HG03575 (cell line): ENCODE data around the gene CD209.

Experiments used
- ATAC-seq: cut with Tn5 transposase; IDR thresholded peaks from one replicate; pipeline ENCODE4 v1.9.1; 2021; ENCODE audit not compliant: unreplicated experiment, insufficient number of reproducible peaks, low FRiP score; ENCODE audit errors: extremely low read depth

CD209 gene

GRCh38 chr19:7718668-7719067 lies 28.7 kb downstream of the CD209 start:
- no peak for ATAC-seq

GRCh38 chr19:7716762-7717161 lies 30.6 kb downstream of the CD209 start:
- ATAC-seq = no peak

- ATAC-seq = no peak
Measured at GRCh38 chr19:7715671-7716070, 31.7 kb downstream of the CD209 start.

- ATAC-seq = no peak
Measured at GRCh38 chr19:7710616-7711015, 36.7 kb downstream of the CD209 start.

- no peak for ATAC-seq
Measured at GRCh38 chr19:7709932-7710460, 37.3 kb downstream of the CD209 start.

- ATAC-seq = no peak
Measured at GRCh38 chr19:7706955-7707456, 40.3 kb downstream of the CD209 start.

GRCh38 chr19:7706188-7706954 lies 41.0 kb downstream of the CD209 start:
- ATAC-seq = no peak

- no peak for ATAC-seq
Measured at GRCh38 chr19:7705387-7706187, 41.7 kb downstream of the CD209 start.

GRCh38 chr19:7704280-7705060 lies 42.9 kb downstream of the CD209 start:
- ATAC-seq = no peak

GRCh38 chr19:7703332-7703731 lies 44.0 kb downstream of the CD209 start:
- no peak for ATAC-seq

- ATAC-seq = peak; percentile 41
Measured at GRCh38 chr19:7701654-7702457, 45.5 kb downstream of the CD209 start, which contains the start of gene FCER2. Gene FCER2, minus strand, starts transcription at chr19:7702131. Its CDS starts 2,371 bp downstream, at chr19:7699760.

GRCh38 chr19:7701049-7701653 lies 46.2 kb downstream of the CD209 start:
- no peak for ATAC-seq

- ATAC-seq = no peak
Measured at GRCh38 chr19:7699417-7700401, 47.6 kb downstream of the CD209 start.

- ATAC-seq = no peak
Measured at GRCh38 chr19:7699003-7699402, 48.3 kb downstream of the CD209 start.

GRCh38 chr19:7698583-7698982 lies 48.8 kb downstream of the CD209 start:
- ATAC-seq = no peak

- ATAC-seq = no peak
Measured at GRCh38 chr19:7697721-7698287, 49.5 kb downstream of the CD209 start.

- no peak for ATAC-seq
Measured at GRCh38 chr19:7694499-7694898, 52.8 kb downstream of the CD209 start.
